AG10803 (cell line): ENCODE measurements around the gene CCDC174.

Experiments
- DNase-seq: peaks from one replicate; pipeline ENCODE4 v3.0.0; 2010; ENCODE audit warnings: low read depth
- H3K4me3 ChIP-seq: 2 replicates; pipeline ENCODE4 v1.5.1; 2011; ENCODE audit warnings: mild to moderate bottlenecking, low read length, control low read depth
- TF ChIP-seq, protein P1 (sequence below): conservative IDR thresholded peaks from 2 replicates; pipeline ENCODE4 v1.5.1; 2011; ENCODE audit warnings: mild to moderate bottlenecking, low read length, control low read depth, inconsistent platforms

The CCDC174 gene

DNA sequence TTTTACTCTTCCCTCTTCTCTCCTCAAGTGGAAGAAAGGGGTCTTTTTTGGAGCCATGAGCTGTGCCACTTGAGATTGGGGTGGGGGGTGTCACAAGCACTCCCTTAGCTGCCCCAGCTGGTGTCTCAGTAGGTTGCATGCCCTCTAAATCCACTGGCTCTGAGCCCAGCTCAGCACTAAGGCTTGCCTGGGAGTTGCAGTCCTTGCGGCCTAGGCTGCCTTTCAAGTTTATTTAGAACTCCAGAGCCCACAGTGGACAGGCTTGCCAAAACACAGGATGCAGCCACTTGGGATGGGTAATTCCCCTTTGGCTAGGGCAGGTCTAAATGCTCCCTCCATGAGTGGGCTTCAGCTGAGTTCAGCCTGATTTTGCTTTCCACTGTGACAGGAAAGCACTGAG is 48.1 kb downstream of the CCDC174 start:
- no peak overlapping the region for H3K4me3 ChIP-seq
- TF ChIP-seq, protein P1, sequence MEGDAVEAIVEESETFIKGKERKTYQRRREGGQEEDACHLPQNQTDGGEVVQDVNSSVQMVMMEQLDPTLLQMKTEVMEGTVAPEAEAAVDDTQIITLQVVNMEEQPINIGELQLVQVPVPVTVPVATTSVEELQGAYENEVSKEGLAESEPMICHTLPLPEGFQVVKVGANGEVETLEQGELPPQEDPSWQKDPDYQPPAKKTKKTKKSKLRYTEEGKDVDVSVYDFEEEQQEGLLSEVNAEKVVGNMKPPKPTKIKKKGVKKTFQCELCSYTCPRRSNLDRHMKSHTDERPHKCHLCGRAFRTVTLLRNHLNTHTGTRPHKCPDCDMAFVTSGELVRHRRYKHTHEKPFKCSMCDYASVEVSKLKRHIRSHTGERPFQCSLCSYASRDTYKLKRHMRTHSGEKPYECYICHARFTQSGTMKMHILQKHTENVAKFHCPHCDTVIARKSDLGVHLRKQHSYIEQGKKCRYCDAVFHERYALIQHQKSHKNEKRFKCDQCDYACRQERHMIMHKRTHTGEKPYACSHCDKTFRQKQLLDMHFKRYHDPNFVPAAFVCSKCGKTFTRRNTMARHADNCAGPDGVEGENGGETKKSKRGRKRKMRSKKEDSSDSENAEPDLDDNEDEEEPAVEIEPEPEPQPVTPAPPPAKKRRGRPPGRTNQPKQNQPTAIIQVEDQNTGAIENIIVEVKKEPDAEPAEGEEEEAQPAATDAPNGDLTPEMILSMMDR, result no peak
- no peak for DNase-seq

DNA sequence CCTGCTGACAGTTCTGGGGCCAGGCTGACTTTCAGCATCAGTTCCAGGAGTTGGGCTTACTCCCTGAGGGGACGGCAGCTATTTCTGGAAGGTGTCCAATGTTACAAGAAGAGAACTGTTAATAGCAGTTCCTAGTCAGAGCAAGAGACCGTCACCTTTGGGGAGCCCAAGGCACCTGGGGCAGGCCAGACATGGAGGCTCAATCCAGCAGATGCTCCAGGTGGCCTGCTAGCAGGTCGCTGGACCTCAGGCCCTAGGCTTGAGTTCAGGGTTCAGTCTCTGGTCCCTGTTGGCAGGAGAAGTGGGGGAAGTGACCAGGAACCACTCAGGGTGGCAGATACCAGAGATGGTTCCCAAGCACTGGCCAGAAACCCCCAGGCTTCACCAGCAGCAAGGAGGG is 49.3 kb downstream of the CCDC174 start:
- DNase-seq, result no peak
- TF ChIP-seq, protein P1, result no peak
- H3K4me3 ChIP-seq, result no peak overlapping the region

DNA sequence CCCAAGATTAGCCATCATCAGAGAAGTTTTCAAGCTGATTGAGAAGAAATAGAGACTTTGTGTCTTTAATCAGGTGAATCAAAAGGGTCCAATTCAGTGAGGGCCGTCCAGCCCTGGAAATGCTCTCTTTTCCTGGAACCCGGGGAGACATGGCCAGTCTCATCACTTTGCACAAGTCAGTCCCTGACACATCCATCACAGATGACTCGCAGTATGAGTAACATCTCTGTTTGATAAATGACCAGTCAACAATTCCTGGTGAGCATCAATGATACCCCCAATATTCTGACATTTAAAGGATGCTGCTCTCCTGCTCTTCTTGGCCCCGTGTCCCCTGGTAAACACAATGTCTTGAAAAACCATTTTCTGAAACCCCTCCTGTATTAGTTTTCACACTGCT is 50.1 kb downstream of the CCDC174 start:
- no peak for DNase-seq
- TF ChIP-seq, protein P1, result no peak
- no peak overlapping the region for H3K4me3 ChIP-seq

DNA sequence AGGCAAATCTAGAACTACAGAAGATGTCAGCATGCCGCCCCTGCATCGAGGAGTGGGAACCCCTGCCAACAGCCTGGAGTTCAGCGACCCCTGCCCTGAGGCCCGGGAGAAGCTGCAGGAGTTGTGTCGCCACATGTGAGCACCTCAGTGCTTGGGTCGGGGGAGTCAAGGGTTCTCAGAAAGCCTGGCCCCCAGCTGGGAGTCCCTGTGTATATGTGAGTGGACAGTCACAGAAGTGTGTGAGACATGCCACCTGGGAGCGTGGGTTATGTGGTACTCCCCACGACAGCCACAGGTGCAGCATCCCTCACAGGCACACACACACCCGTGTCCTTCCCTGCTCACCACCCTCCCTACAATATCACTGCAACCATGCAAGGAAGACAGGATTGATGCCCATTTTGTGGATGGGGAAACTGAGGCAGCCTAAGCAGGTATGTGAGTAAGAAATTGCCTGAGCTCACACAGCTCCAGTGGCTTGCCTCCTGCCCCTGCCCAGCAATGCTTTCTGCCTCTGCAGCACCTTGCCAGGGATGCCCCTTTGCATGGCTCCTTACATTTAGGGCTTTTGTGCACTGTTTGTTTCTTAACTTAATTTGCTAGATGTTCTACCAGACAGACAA is 51.7 kb downstream of the CCDC174 start:
- no peak for DNase-seq
- no peak overlapping the region for H3K4me3 ChIP-seq
- TF ChIP-seq, protein P1, result no peak

DNA sequence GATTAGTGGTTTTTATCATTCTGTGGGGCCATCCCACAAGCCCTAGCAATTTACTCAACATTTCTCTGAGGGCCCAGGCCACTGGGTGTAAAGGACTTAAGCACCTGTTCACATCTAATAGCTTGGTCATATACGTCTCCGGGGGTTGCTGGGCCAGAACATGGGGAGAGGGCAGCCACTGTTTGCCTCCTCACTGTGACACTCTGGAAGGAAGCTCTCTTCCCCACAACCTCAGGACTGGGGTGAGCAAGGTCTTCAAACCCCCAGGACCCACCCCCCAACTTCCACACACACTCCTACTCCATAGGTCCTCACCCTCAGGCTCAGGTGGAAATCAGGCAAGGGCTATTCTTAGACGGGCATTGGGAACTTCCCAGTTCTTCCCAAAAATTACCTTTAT is 52.2 kb downstream of the CCDC174 start:
- TF ChIP-seq, protein P1, result no peak
- no peak for DNase-seq
- no peak overlapping the region for H3K4me3 ChIP-seq

DNA sequence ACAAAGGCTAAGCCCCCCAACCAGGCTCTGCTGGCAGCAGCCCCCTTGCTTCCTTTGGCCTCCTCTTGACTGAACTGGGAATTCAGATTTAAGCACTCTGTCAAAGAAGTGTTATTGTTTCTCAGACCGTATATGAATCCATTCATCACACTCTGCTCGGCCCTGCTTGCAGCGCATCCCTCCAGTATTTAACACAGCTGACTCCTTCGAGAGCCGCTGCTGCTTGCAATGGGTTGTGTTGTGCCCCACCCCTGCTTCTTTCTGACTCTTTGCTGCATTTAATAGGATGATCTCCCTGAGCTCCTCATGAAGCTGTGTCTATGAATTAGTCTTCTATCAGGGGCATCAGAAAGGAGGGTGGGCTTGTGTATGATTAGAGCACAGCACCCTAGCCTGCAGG is 54.5 kb downstream of the CCDC174 start:
- DNase-seq, result no peak
- H3K4me3 ChIP-seq, result no peak overlapping the region
- TF ChIP-seq, protein P1, result no peak

DNA sequence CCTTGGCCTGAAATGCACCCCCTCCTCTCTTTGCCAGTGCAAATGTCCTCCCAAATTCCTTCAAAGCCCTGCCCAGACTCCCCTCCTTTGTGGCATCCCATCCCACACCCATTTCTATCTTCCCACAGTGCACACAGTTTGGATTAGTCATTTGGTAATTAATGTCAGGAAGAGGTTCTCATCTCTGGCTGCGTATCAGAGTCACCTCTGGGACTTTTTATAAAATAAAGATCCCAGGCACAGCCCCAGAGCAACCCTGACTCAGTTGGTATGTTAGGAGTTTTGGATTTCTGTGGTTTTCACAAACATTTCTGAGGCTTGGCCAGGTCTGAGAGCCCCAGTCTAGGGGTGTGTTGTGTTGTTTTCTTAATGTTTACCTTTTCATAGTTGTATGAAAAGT is 65.0 kb downstream of the CCDC174 start:
- no peak overlapping the region for H3K4me3 ChIP-seq
- TF ChIP-seq, protein P1, result no peak
- peak; percentile 67 for DNase-seq
